CD4-positive, alpha-beta T cell treated with Interleukin-12 subunit alpha and Interleukin-12 subunit beta, for 1 hour (primary cell): ENCODE measurements around the gene COG3.

ENCODE experiments used
- DNase-seq: peaks from one replicate; pipeline ENCODE4 v3.0.0-alpha.2; 2020

Gene COG3

GRCh38 chr13:45448965-45449559 is 15.7 kb upstream of the COG3 start:
- DNase-seq = no peak

DNA sequence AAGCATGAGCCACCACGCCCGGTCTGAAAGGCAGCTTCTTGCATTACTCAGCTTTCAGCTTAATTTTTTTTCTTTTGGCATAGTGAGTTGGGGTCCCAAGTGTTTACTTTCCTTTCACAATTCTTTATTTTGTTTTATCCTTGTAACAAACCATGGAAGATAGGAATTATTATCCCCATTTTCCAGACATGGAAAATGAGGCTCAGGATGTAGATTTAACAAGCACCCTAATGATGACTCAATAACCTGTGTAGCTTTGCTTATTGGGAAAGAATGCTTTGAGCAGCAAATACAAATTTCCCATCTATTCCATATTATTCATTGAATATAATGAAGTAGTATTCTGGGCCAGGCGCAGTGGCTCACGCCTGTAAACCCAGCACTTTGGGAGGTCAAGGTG is 13.5 kb upstream of the COG3 start:
- DNase-seq = no peak

GRCh38 chr13:45454204-45454603 is 10.5 kb upstream of the COG3 start:
- no peak for DNase-seq

GRCh38 chr13:45456196-45456972 is 8.4 kb upstream of the COG3 start:
- no peak for DNase-seq

- no peak for DNase-seq
Measured at GRCh38 chr13:45464141-45464686, 525 bp upstream of the COG3 start.

DNA sequence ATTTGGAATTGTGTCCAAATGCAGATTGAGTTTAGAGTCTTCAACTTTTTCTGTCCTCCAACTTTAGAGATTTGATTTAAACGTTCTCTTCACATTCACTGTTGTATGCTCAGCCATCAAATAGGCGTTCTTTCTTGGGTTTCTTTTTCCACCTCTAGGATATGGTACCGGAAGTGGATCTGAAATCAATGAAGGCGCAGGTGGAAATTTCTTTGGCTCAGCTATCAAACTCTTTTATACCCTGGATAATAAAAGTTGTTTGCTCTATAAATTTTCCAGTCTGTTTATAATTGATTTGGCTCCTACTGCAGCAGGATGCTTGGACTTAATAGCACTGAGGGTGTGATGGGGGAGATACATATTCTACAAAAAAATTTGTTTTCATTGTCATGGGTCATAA is 1.6 kb downstream of the COG3 start:
- no peak for DNase-seq

- DNase-seq = no peak
Measured at GRCh38 chr13:45468635-45469034, 3.9 kb downstream of the COG3 start.

DNA sequence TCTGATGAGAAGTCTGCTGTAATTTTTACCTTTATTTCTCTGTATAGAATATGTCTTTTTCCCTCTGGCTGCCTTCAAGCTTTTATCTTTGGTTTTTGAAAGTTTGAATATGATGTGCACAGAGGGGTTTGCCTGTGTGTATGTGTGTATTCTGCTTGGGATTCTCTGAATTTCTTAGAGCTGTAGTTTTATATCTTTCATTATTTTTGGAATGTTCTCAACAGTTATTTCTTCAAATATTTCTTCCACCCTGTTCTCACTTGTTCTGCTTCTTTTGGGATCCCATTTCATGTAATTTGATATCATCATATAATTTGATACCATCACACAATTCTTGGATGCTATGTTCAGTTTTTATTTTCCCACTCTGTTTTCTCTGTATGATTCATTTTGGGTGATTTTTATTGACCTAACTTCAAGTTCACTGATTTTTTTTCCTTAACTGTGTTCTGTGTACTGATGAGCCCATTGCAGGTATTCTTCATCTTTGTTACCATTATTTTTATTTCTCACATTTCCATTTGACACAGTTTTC is 7.5 kb downstream of the COG3 start:
- no peak for DNase-seq

GRCh38 chr13:45473627-45474026 is 8.9 kb downstream of the COG3 start:
- DNase-seq = peak; percentile 29

- no peak for DNase-seq
Measured at GRCh38 chr13:45474584-45475454, 10.1 kb downstream of the COG3 start.

- DNase-seq = no peak
Measured at GRCh38 chr13:45479661-45480060, 14.9 kb downstream of the COG3 start.

DNA sequence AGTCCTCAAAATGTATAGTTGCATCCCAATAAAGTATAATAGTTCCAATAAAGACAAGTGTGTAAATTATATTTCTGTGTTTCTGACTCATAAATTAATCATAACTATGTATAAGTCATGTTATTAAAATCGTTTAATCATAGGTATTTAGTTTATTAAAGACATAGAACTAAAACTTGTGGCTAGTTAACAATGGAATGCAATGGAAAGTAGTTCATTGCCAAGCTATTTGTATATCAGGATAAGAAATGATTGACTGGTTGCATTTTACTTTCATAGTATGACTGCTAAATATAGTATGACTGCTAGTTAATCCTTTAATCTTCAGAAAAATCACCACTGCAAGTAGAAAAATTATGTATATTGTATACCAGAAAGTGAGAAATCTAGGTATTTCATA is 16.9 kb downstream of the COG3 start:
- no peak for DNase-seq

GRCh38 chr13:45482571-45483173 is 17.9 kb downstream of the COG3 start:
- no peak for DNase-seq

DNA sequence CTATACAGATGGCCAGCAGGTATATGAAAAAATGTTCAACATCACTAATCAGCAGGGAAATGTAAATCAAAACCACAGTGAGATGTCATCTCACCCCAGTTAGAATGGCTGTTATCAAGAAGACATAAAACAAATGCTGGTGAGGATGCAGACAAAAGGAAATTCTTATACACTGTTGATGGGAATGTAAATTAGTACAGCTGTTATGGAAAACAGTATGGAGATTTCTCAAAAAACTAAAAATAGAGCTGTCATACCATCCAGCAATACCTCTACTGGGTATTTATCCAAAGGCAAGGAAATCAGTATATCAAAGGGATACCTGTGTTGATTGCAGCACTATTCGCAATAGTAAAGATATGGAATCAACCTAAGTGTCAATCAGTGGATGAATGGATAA is 22.9 kb downstream of the COG3 start:
- no peak for DNase-seq

GRCh38 chr13:45490068-45490467 is 25.3 kb downstream of the COG3 start:
- DNase-seq = peak; percentile 41

DNA sequence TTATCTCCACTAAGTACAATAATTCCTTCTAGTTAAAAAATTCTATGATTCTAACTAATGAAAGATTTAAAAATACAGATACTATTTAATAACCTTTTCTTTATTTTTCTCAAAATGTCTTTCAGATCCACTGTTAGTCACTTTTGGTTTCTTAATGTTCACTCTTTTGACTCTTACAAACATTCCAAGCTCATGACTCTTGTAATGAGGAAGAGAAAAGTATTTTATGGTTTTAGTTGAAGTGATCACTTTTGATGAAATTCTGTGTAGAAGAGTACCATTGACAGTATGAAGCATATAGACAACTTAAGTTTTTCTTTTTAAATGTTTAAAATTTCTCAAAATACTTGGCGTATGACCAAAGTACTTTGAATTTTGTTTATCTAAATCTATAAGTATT is 27.8 kb downstream of the COG3 start:
- no peak for DNase-seq

DNA sequence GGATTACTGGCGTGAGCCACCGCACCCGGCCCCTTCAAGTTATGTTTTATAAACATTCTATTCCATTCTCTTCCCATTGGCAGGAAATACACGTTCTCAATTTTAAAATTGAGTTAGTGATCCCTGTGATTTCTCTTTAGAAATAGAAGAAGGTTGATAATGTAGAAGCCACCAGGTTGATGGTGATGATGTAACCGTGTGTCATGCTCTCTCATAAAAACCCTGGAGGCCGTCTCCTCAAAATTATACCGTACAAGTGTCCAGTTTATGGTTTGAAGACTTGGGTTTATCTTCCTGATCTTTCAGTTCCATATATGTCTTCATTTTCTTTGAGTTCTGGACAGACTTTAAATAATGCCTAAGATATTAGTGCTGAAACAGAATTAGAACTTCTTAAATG is 32.2 kb downstream of the COG3 start:
- no peak for DNase-seq

DNA sequence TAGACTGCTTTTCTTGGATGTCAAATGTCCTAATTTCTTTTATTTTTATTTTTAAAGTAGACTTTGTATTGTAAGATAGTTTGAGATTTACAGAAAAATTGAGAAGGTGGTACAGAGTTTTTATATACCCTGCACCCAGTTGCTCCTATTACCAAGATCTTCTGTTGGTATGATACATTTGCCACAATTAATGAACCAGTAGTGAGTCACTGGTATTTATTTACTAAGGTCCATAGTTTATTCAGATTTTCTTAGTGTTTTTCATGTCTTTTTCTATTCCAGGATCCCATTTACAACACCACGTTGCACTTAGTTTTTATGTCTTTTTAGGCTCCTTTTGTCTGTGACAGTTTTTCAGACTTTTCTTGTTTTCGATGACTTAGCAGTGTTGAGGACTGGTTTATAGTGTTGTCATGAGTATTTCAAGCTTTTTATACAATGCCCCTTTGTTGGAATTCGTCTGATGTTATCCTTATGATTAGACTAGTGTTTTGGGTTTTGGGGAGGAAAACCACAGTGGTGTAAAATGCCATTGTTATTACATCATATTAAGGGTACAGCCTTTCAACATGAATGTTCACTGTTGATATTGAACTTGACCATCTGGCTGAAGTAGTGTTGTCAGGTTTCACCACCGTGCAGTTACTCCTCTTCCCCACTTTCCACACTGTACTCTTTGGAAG is 35.9 kb downstream of the COG3 start:
- no peak for DNase-seq

DNA sequence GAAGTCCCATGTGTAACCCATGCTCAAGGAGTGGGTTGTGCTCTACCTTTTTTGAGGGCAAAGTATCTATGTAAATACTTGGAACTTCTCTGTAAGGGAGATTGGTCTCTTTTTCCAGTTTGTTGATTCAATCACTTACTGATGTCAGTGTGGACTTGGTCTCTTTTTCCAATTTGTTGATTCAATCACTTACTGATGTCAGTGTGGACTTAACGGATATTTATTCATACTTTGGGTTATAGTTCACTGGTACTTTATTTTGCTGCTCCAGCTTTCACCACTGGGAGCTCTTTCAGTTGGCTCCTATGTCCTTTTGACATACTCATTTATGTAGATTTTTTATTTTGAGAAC is 36.4 kb downstream of the COG3 start:
- no peak for DNase-seq

GRCh38 chr13:45503658-45504057 is 38.9 kb downstream of the COG3 start:
- DNase-seq = no peak

DNA sequence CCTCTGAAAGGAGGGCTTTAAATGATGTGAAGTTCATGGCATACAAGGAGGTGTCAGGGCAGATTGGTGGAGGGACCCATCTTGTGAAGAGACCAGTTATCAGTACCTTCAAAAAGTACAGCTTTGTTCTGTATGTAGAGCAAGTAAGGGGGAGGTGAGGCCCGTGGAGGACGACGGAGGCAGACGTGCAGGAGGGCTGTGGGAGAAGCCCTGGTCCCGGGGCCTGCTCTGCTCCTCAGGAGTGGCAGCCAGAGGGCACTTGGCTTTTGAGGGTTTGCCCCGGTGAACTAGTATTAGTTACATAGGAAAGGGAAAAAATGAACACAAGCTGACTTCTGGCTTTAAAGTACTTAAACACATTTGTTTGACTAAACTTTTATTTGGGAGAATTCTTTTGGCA is 42.1 kb downstream of the COG3 start:
- no peak for DNase-seq

DNA sequence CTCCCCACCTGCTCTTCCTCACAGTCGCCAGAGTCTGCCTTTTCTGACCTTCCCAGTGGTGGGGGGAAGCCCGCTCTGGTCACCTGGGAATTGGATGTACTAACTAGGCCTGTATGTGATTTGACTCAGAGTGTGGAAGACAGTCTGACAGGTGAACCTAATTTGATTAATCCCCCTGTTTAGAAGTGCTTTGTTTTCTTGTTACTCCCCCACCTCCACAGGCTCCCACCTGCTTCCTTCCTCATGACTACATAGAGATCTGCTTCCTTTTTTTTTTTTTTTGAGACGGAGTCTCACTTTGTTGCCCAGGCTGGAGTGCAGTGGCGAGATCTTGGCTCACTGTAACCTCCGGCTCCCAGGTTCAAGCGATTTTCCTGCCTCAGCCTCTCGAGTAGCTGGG is 44.0 kb downstream of the COG3 start:
- no peak for DNase-seq
